GM23338 (cell line): Measurements from ENCODE around the gene TPST1. TPM values are rescaled to one million over a fixed set of nuclear protein-coding genes. Genes with fewer than 3 reads are reported as not detected.

Experiments
- ATAC-seq: fragments of 200-7000 bp; cut with Tn5 transposase; 3 replicates; pipeline ENCODE4 v1.9.1; 2020
- DNase-seq: peaks from one replicate; pipeline ENCODE4 v3.0.0-alpha.2; 2015; ENCODE audit warnings: low spot score
- H2AFZ ChIP-seq: fragments of 200-600 bp; sonication (generic); 2 replicates; pipeline ENCODE4 v1.8.0; 2016; ENCODE audit warnings: antibody characterized with exemption, mild to moderate bottlenecking, moderate library complexity
- H3F3A ChIP-seq: fragments of 200-600 bp; sonication (generic); replicated peaks from 2 replicates; pipeline ENCODE4 v1.8.0; 2017; ENCODE audit warnings: antibody characterized with exemption, mixed run types, low read depth
- H3K27ac ChIP-seq: fragments of 200-600 bp; sonication (generic); 2 replicates; pipeline ENCODE4 v1.6.1; 2016; ENCODE audit warnings: low read depth
- H3K27me3 ChIP-seq: fragments of 200-600 bp; sonication (generic); 2 replicates; pipeline ENCODE4 v1.8.0; 2016; ENCODE audit warnings: mild to moderate bottlenecking, mixed run types, moderate library complexity; ENCODE audit not compliant: insufficient read depth
- H3K36me3 ChIP-seq: fragments of 200-600 bp; sonication (generic); 2 replicates; pipeline ENCODE4 v1.8.0; 2016; ENCODE audit warnings: mild to moderate bottlenecking; ENCODE audit not compliant: insufficient read depth
- H3K4me1 ChIP-seq: fragments of 200-600 bp; sonication (generic); 2 replicates; pipeline ENCODE4 v1.8.0; 2016; ENCODE audit warnings: mild to moderate bottlenecking, moderate library complexity; ENCODE audit not compliant: insufficient read depth
- H3K4me2 ChIP-seq: fragments of 200-600 bp; sonication (generic); 2 replicates; pipeline ENCODE4 v1.7.1; 2017; ENCODE audit warnings: mixed run types
- H3K4me3 ChIP-seq: fragments of 200-600 bp; sonication (generic); 2 replicates; pipeline ENCODE4 v1.6.1; 2016; ENCODE audit warnings: mixed run types
- H3K79me2 ChIP-seq: fragments of 200-600 bp; sonication (generic); replicated peaks from 2 replicates; pipeline ENCODE4 v1.8.0; 2017; ENCODE audit warnings: mild to moderate bottlenecking; ENCODE audit not compliant: insufficient read depth
- H3K9me2 ChIP-seq: fragments of 200-600 bp; sonication (generic); 2 replicates; pipeline ENCODE4 v1.8.0; 2017; ENCODE audit not compliant: insufficient read depth
- H4K20me1 ChIP-seq: fragments of 200-600 bp; sonication (generic); replicated peaks from 2 replicates; pipeline ENCODE4 v1.8.0; 2017; ENCODE audit warnings: mild to moderate bottlenecking; ENCODE audit not compliant: insufficient read depth
- H3K27ac Mint-ChIP-seq: 2 replicates; pipeline ENCODE4 v1.8.0; 2020; ENCODE audit warnings: inconsistent platforms, mild to moderate bottlenecking, moderate library complexity, mixed read lengths
- H3K27me3 Mint-ChIP-seq: 3 replicates; pipeline ENCODE4 v1.8.0; 2022; ENCODE audit warnings: low read depth, mild to moderate bottlenecking, moderate library complexity, mixed read lengths, inconsistent platforms; ENCODE audit not compliant: insufficient read depth, poor library complexity
- H3K36me3 Mint-ChIP-seq: 3 replicates; pipeline ENCODE4 v1.8.0; 2021; ENCODE audit warnings: low read depth, mild to moderate bottlenecking, inconsistent platforms, moderate library complexity, mixed read lengths
- H3K4me1 Mint-ChIP-seq: 3 replicates; pipeline ENCODE4 v1.8.0; 2020; ENCODE audit warnings: mild to moderate bottlenecking, inconsistent platforms, mixed read lengths
- H3K4me3 Mint-ChIP-seq: 3 replicates; pipeline ENCODE4 v1.8.0; 2021; ENCODE audit warnings: moderate library complexity, mild to moderate bottlenecking, inconsistent platforms, mixed read lengths
- H3K9me3 Mint-ChIP-seq: 3 replicates; pipeline ENCODE4 v1.8.0; 2020; ENCODE audit warnings: moderate library complexity, mild to moderate bottlenecking, inconsistent platforms, mixed read lengths
- CREB1 ChIP-seq: fragments of 250-450 bp; sonication (Bioruptor Pico); IDR thresholded peaks from 2 replicates; pipeline ENCODE4 v1.5.0; 2020; ENCODE audit warnings: low read depth, mild to moderate bottlenecking, moderate library complexity
- JUNB ChIP-seq: IDR thresholded peaks from one replicate; pipeline ENCODE4 v1.6.1; 2016; ENCODE audit warnings: antibody characterized with exemption; ENCODE audit not compliant: unreplicated experiment
- NANOG ChIP-seq: IDR thresholded peaks from 2 replicates; pipeline ENCODE4 v1.6.1; 2016; ENCODE audit warnings: antibody characterized with exemption, borderline replicate concordance
- REST ChIP-seq: IDR thresholded peaks from one replicate; pipeline ENCODE4 v1.6.1; 2018; ENCODE audit warnings: antibody characterized with exemption; ENCODE audit not compliant: unreplicated experiment
- polyA plus RNA-seq: library from polyadenylated mRNA; unstranded; fragments of >200 nt; fragmentation: Nextera tagmentation; extraction: Ambion mirVana; gene quantifications from 2 replicates; pipeline ENCODE4 v1.2.1, GENCODE V29; 2016
- total RNA-seq: library from RNA; depleted of rRNA; stranded (reverse); fragments of >200 nt; shearing (Covaris generic); gene quantifications from 2 replicates; pipeline ENCODE4 v1.2.3, GENCODE V29; 2014
- TF ChIP-seq, protein P1 (sequence below): IDR thresholded peaks from 2 replicates; pipeline ENCODE4 v1.6.1; 2016; ENCODE audit warnings: antibody characterized with exemption
- TF ChIP-seq, protein P2 (sequence below): fragments of 250-450 bp; sonication (Bioruptor Pico); IDR thresholded peaks from 2 replicates; pipeline ENCODE4 v1.5.0; 2020; ENCODE audit warnings: mild to moderate bottlenecking, moderate library complexity

Gene TPST1
- total and polyA plus RNA-seq, 2 experiments from 2014 or later: 10.7 to 19.2 TPM

- Mint-ChIP-seq H3K27me3 (peaks cover 1% of the 10 kb centered on the region), H3K36me3 (no peaks in the 10 kb centered on the region), H3K9me3 (no peaks in the 10 kb centered on the region), H3K27ac (no peak overlapping the region), H3K4me1 (0 out of 3 replicates have a peak, but pooled peaks cover under 1% of the 10 kb centered on the region), H3K4me3 (no peak overlapping the region)
- H3K27ac ChIP-seq: no peak overlapping the region
- no peak overlapping the region for H3K4me2 ChIP-seq
- H3K79me2 ChIP-seq: no peaks in the 10 kb centered on the region
- H3K9me2 ChIP-seq: no peaks in the 10 kb centered on the region
- TF ChIP-seq CREB1 (CRISPR knock-in tag): no peak
- no peaks in the 10 kb centered on the region for H4K20me1 ChIP-seq
- no peak overlapping the region for H3K4me3 ChIP-seq
- DNase-seq: no peak
- no peaks in the 10 kb centered on the region for H3K4me1 ChIP-seq
- H3K27me3 ChIP-seq: no peaks in the 10 kb centered on the region
- no peaks in the 10 kb centered on the region for H3F3A ChIP-seq
- no peak overlapping the region for H2AFZ ChIP-seq
- no peak for ATAC-seq
- H3K36me3 ChIP-seq: no peaks in the 10 kb centered on the region
Observed at GRCh38 chr7:66169616-66170015, 35.5 kb upstream of the TPST1 start.

DNA sequence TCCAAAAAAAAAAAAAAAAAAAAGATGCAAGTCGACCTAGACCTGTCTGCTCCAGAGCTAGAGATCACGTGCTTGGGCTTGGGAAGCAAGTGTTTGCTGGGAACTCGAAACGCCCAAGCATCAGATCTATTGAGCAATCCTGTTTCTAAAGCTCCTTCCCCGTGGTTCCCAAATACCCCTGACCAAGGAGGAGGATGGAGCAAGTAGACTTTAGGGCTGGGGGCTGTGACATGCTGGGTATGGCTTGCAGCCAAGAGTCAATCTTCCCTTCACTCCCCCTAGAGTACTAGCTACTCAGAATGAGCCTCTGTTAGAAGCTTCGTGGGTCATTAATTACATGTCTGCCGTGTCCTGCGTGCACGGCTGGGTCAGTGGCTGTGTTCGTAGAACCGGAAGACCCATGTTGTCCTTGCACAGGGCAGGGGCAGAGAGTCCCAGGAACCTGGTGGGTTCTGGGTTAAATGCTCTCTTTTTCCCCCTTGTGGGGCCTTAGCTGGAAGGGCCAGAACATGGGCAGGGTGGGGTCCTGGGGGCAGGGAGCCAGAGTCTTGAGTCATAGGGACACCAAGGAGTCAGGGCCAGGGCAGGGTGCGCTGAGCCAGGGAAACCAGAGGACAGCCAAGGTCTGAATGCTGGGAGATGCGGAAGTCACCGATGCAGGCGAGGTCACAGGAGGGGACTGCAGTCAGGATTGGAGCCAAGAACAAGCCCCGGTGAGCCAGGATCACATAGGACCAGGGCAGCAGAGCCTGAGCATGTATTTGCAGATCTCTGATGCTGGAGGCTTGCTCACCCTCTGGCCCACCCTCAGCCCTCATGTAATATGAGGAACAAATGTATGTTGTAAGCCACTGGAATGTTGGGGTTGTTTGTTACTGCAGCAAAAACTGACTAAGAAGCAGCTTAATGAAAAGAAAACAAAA lies 34.6 kb upstream of the TPST1 start:
- DNase-seq: no peak
- TF ChIP-seq, protein P1, sequence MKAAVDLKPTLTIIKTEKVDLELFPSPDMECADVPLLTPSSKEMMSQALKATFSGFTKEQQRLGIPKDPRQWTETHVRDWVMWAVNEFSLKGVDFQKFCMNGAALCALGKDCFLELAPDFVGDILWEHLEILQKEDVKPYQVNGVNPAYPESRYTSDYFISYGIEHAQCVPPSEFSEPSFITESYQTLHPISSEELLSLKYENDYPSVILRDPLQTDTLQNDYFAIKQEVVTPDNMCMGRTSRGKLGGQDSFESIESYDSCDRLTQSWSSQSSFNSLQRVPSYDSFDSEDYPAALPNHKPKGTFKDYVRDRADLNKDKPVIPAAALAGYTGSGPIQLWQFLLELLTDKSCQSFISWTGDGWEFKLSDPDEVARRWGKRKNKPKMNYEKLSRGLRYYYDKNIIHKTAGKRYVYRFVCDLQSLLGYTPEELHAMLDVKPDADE: no peak
- no peak for TF ChIP-seq NANOG
- no peak for TF ChIP-seq REST
- TF ChIP-seq, protein P2, sequence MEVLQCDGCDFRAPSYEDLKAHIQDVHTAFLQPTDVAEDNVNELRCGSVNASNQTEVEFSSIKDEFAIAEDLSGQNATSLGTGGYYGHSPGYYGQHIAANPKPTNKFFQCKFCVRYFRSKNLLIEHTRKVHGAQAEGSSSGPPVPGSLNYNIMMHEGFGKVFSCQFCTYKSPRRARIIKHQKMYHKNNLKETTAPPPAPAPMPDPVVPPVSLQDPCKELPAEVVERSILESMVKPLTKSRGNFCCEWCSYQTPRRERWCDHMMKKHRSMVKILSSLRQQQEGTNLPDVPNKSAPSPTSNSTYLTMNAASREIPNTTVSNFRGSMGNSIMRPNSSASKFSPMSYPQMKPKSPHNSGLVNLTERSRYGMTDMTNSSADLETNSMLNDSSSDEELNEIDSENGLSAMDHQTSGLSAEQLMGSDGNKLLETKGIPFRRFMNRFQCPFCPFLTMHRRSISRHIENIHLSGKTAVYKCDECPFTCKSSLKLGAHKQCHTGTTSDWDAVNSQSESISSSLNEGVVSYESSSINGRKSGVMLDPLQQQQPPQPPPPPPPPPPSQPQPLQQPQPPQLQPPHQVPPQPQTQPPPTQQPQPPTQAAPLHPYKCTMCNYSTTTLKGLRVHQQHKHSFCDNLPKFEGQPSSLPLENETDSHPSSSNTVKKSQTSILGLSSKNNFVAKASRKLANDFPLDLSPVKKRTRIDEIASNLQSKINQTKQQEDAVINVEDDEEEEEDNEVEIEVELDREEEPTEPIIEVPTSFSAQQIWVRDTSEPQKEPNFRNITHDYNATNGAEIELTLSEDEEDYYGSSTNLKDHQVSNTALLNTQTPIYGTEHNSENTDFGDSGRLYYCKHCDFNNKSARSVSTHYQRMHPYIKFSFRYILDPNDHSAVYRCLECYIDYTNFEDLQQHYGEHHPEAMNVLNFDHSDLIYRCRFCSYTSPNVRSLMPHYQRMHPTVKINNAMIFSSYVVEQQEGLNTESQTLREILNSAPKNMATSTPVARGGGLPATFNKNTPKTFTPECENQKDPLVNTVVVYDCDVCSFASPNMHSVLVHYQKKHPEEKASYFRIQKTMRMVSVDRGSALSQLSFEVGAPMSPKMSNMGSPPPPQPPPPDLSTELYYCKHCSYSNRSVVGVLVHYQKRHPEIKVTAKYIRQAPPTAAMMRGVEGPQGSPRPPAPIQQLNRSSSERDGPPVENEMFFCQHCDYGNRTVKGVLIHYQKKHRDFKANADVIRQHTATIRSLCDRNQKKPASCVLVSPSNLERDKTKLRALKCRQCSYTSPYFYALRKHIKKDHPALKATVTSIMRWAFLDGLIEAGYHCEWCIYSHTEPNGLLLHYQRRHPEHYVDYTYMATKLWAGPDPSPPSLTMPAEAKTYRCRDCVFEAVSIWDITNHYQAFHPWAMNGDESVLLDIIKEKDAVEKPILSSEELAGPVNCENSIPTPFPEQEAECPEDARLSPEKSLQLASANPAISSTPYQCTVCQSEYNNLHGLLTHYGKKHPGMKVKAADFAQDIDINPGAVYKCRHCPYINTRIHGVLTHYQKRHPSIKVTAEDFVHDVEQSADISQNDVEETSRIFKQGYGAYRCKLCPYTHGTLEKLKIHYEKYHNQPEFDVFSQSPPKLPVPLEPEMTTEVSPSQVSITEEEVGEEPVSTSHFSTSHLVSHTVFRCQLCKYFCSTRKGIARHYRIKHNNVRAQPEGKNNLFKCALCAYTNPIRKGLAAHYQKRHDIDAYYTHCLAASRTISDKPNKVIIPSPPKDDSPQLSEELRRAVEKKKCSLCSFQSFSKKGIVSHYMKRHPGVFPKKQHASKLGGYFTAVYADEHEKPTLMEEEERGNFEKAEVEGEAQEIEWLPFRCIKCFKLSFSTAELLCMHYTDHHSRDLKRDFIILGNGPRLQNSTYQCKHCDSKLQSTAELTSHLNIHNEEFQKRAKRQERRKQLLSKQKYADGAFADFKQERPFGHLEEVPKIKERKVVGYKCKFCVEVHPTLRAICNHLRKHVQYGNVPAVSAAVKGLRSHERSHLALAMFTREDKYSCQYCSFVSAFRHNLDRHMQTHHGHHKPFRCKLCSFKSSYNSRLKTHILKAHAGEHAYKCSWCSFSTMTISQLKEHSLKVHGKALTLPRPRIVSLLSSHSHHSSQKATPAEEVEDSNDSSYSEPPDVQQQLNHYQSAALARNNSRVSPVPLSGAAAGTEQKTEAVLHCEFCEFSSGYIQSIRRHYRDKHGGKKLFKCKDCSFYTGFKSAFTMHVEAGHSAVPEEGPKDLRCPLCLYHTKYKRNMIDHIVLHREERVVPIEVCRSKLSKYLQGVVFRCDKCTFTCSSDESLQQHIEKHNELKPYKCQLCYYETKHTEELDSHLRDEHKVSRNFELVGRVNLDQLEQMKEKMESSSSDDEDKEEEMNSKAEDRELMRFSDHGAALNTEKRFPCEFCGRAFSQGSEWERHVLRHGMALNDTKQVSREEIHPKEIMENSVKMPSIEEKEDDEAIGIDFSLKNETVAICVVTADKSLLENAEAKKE: no peak
- TF ChIP-seq CREB1 (CRISPR knock-in tag): no peak
- TF ChIP-seq JUNB: no peak

More for the DNA sequence above, 34.6 kb upstream of the TPST1 start:
- Histone ChIP-seq H3K9me2 (no peaks in the 10 kb centered on the region), H3K4me3 (no peak overlapping the region), H3K79me2 (no peaks in the 10 kb centered on the region), H4K20me1 (no peaks in the 10 kb centered on the region), H2AFZ (no peak overlapping the region; the same call in 1 of the 2 replicates), H3K36me3 (no peaks in the 10 kb centered on the region), H3K4me2 (no peak overlapping the region), H3K27ac (no peak overlapping the region), H3K4me1 (no peaks in the 10 kb centered on the region), H3K27me3 (no peaks in the 10 kb centered on the region), H3F3A (no peaks in the 10 kb centered on the region)
- no peak overlapping the region for H3K4me3 Mint-ChIP-seq
- 0 out of 3 replicates have a peak, but pooled peaks cover 4% of the 10 kb centered on the region for H3K4me1 Mint-ChIP-seq
- H3K27ac Mint-ChIP-seq: peak overlapping the region; percentile 41; the same call in 1 of the 2 replicates
- no peaks in the 10 kb centered on the region for H3K36me3 Mint-ChIP-seq
- no peaks in the 10 kb centered on the region for H3K9me3 Mint-ChIP-seq
- ATAC-seq: 0 out of 3 replicates have a peak, but pooled peaks have one; percentile 28
- H3K27me3 Mint-ChIP-seq: peaks cover 1% of the 10 kb centered on the region
